Measurements from ENCODE around the gene MCRS1.

- TF ChIP-seq ZBTB4 (CRISPR knock-in tag; IDR thresholded peaks at IDR 0.05) (no peak), FOS (IDR thresholded peaks at IDR 0.05; ENCODE audit: borderline replicate concordance, extremely low read depth, insufficient read length) (no peak), PRDM15 (CRISPR knock-in tag; IDR thresholded peaks at IDR 0.05) (no peak), MAX (IDR thresholded peaks at IDR 0.05; ENCODE audit: low read depth, low read length) (no peak), POLR2A (IDR thresholded peaks at IDR 0.05; ENCODE audit: low read depth, low read length) (no peak), GABPA (IDR thresholded peaks at IDR 0.05; ENCODE audit: low read depth) (no peak), RBBP5 (conservative IDR thresholded peaks at IDR 0.05) (no peak), POLR2AphosphoS5 (IDR thresholded peaks at IDR 0.05; ENCODE audit: low read length) (no peak)
These were observed 1.6 kb downstream of the MCRS1 start for GRCh38 chr12:49566361-49566760.

All from GM12878 (cell line).